ENCODE results near the gene IFT172.

GRCh38 chr2:27471961-27472360, 17.6 kb downstream of the IFT172 start:
- TF ChIP-seq POLR2A (IDR thresholded peaks at IDR 0.05) (no peak), CTCF (IDR thresholded peaks at IDR 0.05) (no peak)
